Endothelial cell of umbilical vein (primary cell): ENCODE results near the gene ACR. TPM values are rescaled to one million over a fixed set of nuclear protein-coding genes. Genes with fewer than 3 reads are reported as not detected.

Experiments
- BruUV-seq: library from RNA; stranded (reverse); fragments of 400-500 nt; replicated peaks from 2 replicates; lab custom pipeline; 2021; lab: Mats Ljungman, UMichigan
- CTCF ChIA-PET: fragments of 300-600, 350-600 bp; sonication (Branson Sonifier 250); formaldehyde crosslinking; loops from one replicate; lab custom pipeline; 2021; ENCODE audit warnings: antibody characterized with exemption, inconsistent platforms; lab: Charles Lee
- POLR2A ChIA-PET: fragments of 300-600, 350-600 bp; sonication (Branson Sonifier 250); formaldehyde crosslinking; loops from one replicate; lab custom pipeline; 2021; ENCODE audit warnings: antibody characterized with exemption, inconsistent platforms; lab: Charles Lee
- DNase-seq: peaks from one replicate; pipeline ENCODE4 v3.0.0-alpha.2; 2011; ENCODE audit warnings: low read depth, low spot score
- FAIRE-seq: peaks from 2 replicates; lab custom pipeline; 2011; peaks lifted over from hg19 to GRCh38; lab: Jason Lieb, UNC
- H2AFZ ChIP-seq: 2 replicates; pipeline ENCODE4 v1.6.0; 2012; ENCODE audit warnings: low read depth, low read length, control low read depth, inconsistent platforms
- H3K27ac ChIP-seq: 2 replicates; pipeline ENCODE4 v1.5.1; 2011; ENCODE audit warnings: low read depth, mild to moderate bottlenecking, control low read depth, low read length, moderate library complexity; ENCODE audit not compliant: insufficient read depth
- H3K27me3 ChIP-seq, 2 experiments: 2 replicates each; pipeline versions ENCODE4 v1.6.0 to v1.6.1; 2011; ENCODE audit warnings: low read length in 2 of 2, mixed read lengths in 1 of 2; ENCODE audit not compliant: control insufficient read depth in 2 of 2, insufficient read depth in 2 of 2
- H3K36me3 ChIP-seq, 2 experiments: 2 replicates in 1 of 2; 3 replicates in 1 of 2; pipeline ENCODE4 v1.5.1; 2011; ENCODE audit warnings: low read length in 2 of 2, mild to moderate bottlenecking in 1 of 2, moderate library complexity in 1 of 2; ENCODE audit not compliant: control insufficient read depth in 2 of 2, insufficient read depth in 2 of 2; ENCODE audit errors: extremely low read depth in 1 of 2
- H3K4me1 ChIP-seq: 3 replicates; pipeline ENCODE4 v1.5.1; 2011; ENCODE audit warnings: mild to moderate bottlenecking, low read length; ENCODE audit not compliant: control insufficient read depth, insufficient read depth; ENCODE audit errors: extremely low read depth
- H3K4me2 ChIP-seq: 2 replicates; pipeline ENCODE4 v1.6.1; 2011; ENCODE audit warnings: low read length, control low read depth, mixed read lengths; ENCODE audit not compliant: insufficient read depth
- H3K4me3 ChIP-seq, 3 experiments: fragments of 200-600 bp in 1 of 3; sonication (generic), shearing (Covaris generic) in 1 of 3; replicated peaks in 1 of 3; 2 replicates each; pipeline ENCODE4 v1.5.1; 2011 to 2016; ENCODE audit warnings: control low read depth in 3 of 3, low read length in 3 of 3, mild to moderate bottlenecking in 2 of 3, inconsistent platforms in 1 of 3, low read depth in 1 of 3, moderate library complexity in 1 of 3; ENCODE audit not compliant: insufficient read depth in 1 of 3
- H3K79me2 ChIP-seq: 2 replicates; pipeline ENCODE4 v1.6.0; 2012; ENCODE audit warnings: low read length, inconsistent platforms; ENCODE audit not compliant: control insufficient read depth, insufficient read depth
- H3K9ac ChIP-seq: replicated peaks from 2 replicates; pipeline ENCODE3; 2011; ENCODE audit warnings: low read length, control low read depth; ENCODE audit not compliant: insufficient read depth; ENCODE audit errors: extremely low read depth
- H3K9me1 ChIP-seq: replicated peaks from 3 replicates; pipeline ENCODE4 v1.6.0; 2011; ENCODE audit warnings: mild to moderate bottlenecking, low read length; ENCODE audit not compliant: control insufficient read depth, insufficient read depth; ENCODE audit errors: extremely low read depth
- H3K9me3 ChIP-seq: replicated peaks from 2 replicates; pipeline ENCODE4 v1.5.1; 2012; ENCODE audit warnings: low read length, inconsistent platforms; ENCODE audit not compliant: control insufficient read depth, insufficient read depth
- H4K20me1 ChIP-seq: replicated peaks from 2 replicates; pipeline ENCODE3; 2011; ENCODE audit warnings: mild to moderate bottlenecking, low read length; ENCODE audit not compliant: control insufficient read depth, insufficient read depth; ENCODE audit errors: extremely low read depth
- FOS ChIP-seq: IDR thresholded peaks from 2 replicates; pipeline ENCODE4 v1.6.1; 2011; ENCODE audit warnings: mild to moderate bottlenecking, low read length, moderate library complexity, borderline replicate concordance; ENCODE audit not compliant: insufficient read depth
- GATA2 ChIP-seq: IDR thresholded peaks from 2 replicates; pipeline ENCODE4 v1.7.0; 2011; ENCODE audit warnings: low read depth, mild to moderate bottlenecking, moderate library complexity, mixed read lengths, low read length; ENCODE audit not compliant: insufficient read length, insufficient read depth
- MAX ChIP-seq: IDR thresholded peaks from 2 replicates; pipeline ENCODE4 v1.6.1; 2011; ENCODE audit not compliant: insufficient read depth, insufficient read length
- POLR2A ChIP-seq: IDR thresholded peaks from 2 replicates; pipeline ENCODE4 v1.6.1; 2012; ENCODE audit warnings: low read depth, mild to moderate bottlenecking, control low read depth, low read length
- POLR2AphosphoS5 ChIP-seq: IDR thresholded peaks from 2 replicates; pipeline ENCODE4 v1.6.1; 2012; ENCODE audit warnings: low read depth, mild to moderate bottlenecking, control low read depth, low read length, moderate library complexity; ENCODE audit not compliant: insufficient read depth
- dilution Hi-C: fragments of 300-500 bp; cut with MboI; formaldehyde crosslinking; loops from one replicate; pipeline ENCODE4 v1.15.0; 2019; ENCODE audit warnings: low sequenced_read_pairs; ENCODE audit not compliant: extremely low pct_ligation_motif_present
- intact Hi-C: fragments of 100-400 bp; cut with micrococcal nuclease; formaldehyde crosslinking; loops from one replicate; pipeline ENCODE4 v1.10.0; 2022
- polyA plus RNA-seq, 4 experiments: library from polyadenylated mRNA; depleted of rRNA in 3 of 4; stranded (reverse) in 3 of 4; unstranded in 1 of 4; fragments of >200 nt; gene quantifications; 2 replicates each; pipeline versions ENCODE4 v1.2.1 to v1.2.3, GENCODE V29; 2011 to 2012; ENCODE audit warnings: missing spikeins in 1 of 4
- total RNA-seq: library from RNA; stranded (reverse); gene quantifications from 2 replicates; pipeline ENCODE4 v1.2.3, GENCODE V29; 2021
- TF ChIP-seq, protein P1 (sequence below), 2 donors: IDR thresholded peaks; 1 replicate in 1 of 2; 2 replicates in 1 of 2; pipeline ENCODE4 v1.5.1; 2011; ENCODE audit warnings: low read length in 2 of 2, mild to moderate bottlenecking in 2 of 2, moderate library complexity in 2 of 2, control low read depth in 1 of 2, inconsistent platforms in 1 of 2, low read depth in 1 of 2; ENCODE audit not compliant: insufficient read depth in 1 of 2; ENCODE audit errors: extremely low read depth in 1 of 2

Gene ACR
- total and polyA plus RNA-seq, 2 donors (not counting 3 experiments of a cell fraction or from before 2014, with no cell fraction given): 0.91 to 4.1 TPM

GRCh38 chr22:50688448-50688847, 49.6 kb upstream of the ACR start:
- peaks cover 38 to 39% of the 10 kb centered on the region in 2 experiments for H3K36me3 ChIP-seq
- no peaks in the 10 kb centered on the region for H3K9me1 ChIP-seq
- FAIRE-seq (no peak), DNase-seq (no peak)
- ChIA-PET POLR2A (no interaction called here), CTCF (no interaction called here)
- BruUV-seq: no TSS peak
- H2AFZ ChIP-seq: no peak overlapping the region
- H3K4me2 ChIP-seq: no peak overlapping the region
- H3K9me3 ChIP-seq: no peaks in the 10 kb centered on the region
- no peak overlapping the region for H3K27ac ChIP-seq
- no peak overlapping the region for H3K9ac ChIP-seq
- H4K20me1 ChIP-seq: peaks cover 18% of the 10 kb centered on the region
- dilution Hi-C loops (no loop called here), intact Hi-C loops (no loop called here)
- no peaks in the 10 kb centered on the region for H3K27me3 ChIP-seq
- peaks cover 81% of the 10 kb centered on the region for H3K79me2 ChIP-seq
- peaks cover 20% of the 10 kb centered on the region for H3K4me1 ChIP-seq
- TF ChIP-seq MAX: no peak
- TF ChIP-seq FOS: no peak
- TF ChIP-seq POLR2A: peak; percentile 12
- TF ChIP-seq POLR2AphosphoS5: no peak
- H3K4me3 ChIP-seq: no peak overlapping the region

DNA sequence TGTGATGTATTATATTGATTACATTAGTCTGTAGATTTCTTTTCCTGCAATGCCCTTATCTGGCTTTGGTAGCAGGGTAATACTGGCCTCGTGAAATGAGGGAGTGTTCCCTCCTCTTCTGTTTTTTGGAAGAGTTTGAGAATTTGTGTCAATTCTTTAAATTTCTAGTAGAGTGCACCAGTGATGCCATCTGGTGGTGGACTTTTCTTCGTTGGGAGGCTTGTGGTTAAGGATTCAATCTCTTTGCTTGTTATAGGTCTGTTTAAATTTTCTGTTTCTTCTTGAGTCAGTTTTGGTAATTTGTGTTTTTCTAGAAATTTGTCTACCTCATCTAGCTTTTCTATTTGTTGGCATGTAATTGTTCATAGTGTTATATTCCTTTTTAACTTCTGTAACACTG, 46.5 kb upstream of the ACR start:
- H4K20me1 ChIP-seq: peaks cover 20% of the 10 kb centered on the region
- no peaks in the 10 kb centered on the region for H3K9me1 ChIP-seq
- H2AFZ ChIP-seq: no peak overlapping the region
- ChIA-PET POLR2A (no interaction called here), CTCF (interaction anchor here (0.7 to 4.1 kb wide), 10 partner anchors 15 to 151 kb away, joined by 3 to 26 read pairs (median 6); partner anchors contain the start of genes ARSA and SYCE3)
- H3K4me2 ChIP-seq: no peak overlapping the region
- peaks cover 16% of the 10 kb centered on the region for H3K4me1 ChIP-seq
- TF ChIP-seq, protein P1, sequence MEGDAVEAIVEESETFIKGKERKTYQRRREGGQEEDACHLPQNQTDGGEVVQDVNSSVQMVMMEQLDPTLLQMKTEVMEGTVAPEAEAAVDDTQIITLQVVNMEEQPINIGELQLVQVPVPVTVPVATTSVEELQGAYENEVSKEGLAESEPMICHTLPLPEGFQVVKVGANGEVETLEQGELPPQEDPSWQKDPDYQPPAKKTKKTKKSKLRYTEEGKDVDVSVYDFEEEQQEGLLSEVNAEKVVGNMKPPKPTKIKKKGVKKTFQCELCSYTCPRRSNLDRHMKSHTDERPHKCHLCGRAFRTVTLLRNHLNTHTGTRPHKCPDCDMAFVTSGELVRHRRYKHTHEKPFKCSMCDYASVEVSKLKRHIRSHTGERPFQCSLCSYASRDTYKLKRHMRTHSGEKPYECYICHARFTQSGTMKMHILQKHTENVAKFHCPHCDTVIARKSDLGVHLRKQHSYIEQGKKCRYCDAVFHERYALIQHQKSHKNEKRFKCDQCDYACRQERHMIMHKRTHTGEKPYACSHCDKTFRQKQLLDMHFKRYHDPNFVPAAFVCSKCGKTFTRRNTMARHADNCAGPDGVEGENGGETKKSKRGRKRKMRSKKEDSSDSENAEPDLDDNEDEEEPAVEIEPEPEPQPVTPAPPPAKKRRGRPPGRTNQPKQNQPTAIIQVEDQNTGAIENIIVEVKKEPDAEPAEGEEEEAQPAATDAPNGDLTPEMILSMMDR (IDR thresholded peaks at IDR 0.05; ENCODE audit: extremely low read depth in 1 of 2, insufficient read depth in 1 of 2, low read depth in 1 of 2, low read length in 2 of 2): peak; percentile 44 to 47
- TF ChIP-seq GATA2: no peak
- dilution Hi-C loops (no loop called here), intact Hi-C loops (loop anchor here (1.0 to 5.0 kb wide), 5 partner anchors 15 to 115 kb away; partner anchors contain the start of gene ARSA)
- H3K4me3 ChIP-seq: no peak overlapping the region
- peaks cover 45 to 52% of the 10 kb centered on the region in 2 experiments for H3K36me3 ChIP-seq
- DNase-seq (peak; percentile 61), FAIRE-seq (peak; percentile 24)
- H3K9me3 ChIP-seq: no peaks in the 10 kb centered on the region
- H3K27ac ChIP-seq: no peak overlapping the region
- H3K79me2 ChIP-seq: peaks cover 95% of the 10 kb centered on the region
- H3K27me3 ChIP-seq: no peaks in the 10 kb centered on the region
- BruUV-seq: no TSS peak
- H3K9ac ChIP-seq: no peak overlapping the region
